ENCODE measurements around the gene OR5B21. TPM values are rescaled to one million over a fixed set of nuclear protein-coding genes. Genes with fewer than 3 reads are reported as not detected.

OR5B21 gene
- total RNA-seq, 1 donor from 2014 or later, result not detected

- intact Hi-C loops (cut with DNase I), result loop anchor here (10.0 kb wide), 1 partner anchor 685 kb away; no protein-coding TSS in a partner anchor
- no peak overlapping the region for H3K4me3 ChIP-seq
- H3K4me1 ChIP-seq, result no peaks in the 10 kb centered on the region
- TF ChIP-seq CTCF (IDR thresholded peaks at IDR 0.05), result no peak
- H3K27me3 ChIP-seq, result no peaks in the 10 kb centered on the region
- H3K9me3 ChIP-seq, result no peaks in the 10 kb centered on the region
- H3K27ac ChIP-seq, result no peak overlapping the region
- no peaks in the 10 kb centered on the region for H3K36me3 ChIP-seq
- no peak for DNase-seq (ENCODE audit: low spot score in 2 of 2)
These were observed 1.8 kb upstream of the OR5B21 start for GRCh38 chr11:58509748-58510147.

- H3K27me3 ChIP-seq, result no peaks in the 10 kb centered on the region
- no peaks in the 10 kb centered on the region for H3K9me3 ChIP-seq
- no peaks in the 10 kb centered on the region for H3K4me1 ChIP-seq
- no peaks in the 10 kb centered on the region for H3K36me3 ChIP-seq
- DNase-seq (ENCODE audit: low spot score in 2 of 2), result no peak
- H3K4me3 ChIP-seq, result no peak overlapping the region
- no peak for TF ChIP-seq CTCF (IDR thresholded peaks at IDR 0.05)
- no peak overlapping the region for H3K27ac ChIP-seq
- intact Hi-C loops (cut with DNase I), result no loop called here
These were observed 909 bp upstream of the OR5B21 start for GRCh38 chr11:58508814-58509213.

GRCh38 chr11:58507355-58507754 is 550 bp downstream of the OR5B21 start:
- no peaks in the 10 kb centered on the region for H3K27me3 ChIP-seq
- DNase-seq (ENCODE audit: low spot score in 2 of 2), result no peak
- H3K36me3 ChIP-seq, result no peaks in the 10 kb centered on the region
- no peak for TF ChIP-seq CTCF (IDR thresholded peaks at IDR 0.05)
- H3K4me3 ChIP-seq, result no peak overlapping the region
- H3K9me3 ChIP-seq, result no peaks in the 10 kb centered on the region
- no peaks in the 10 kb centered on the region for H3K4me1 ChIP-seq
- intact Hi-C loops (cut with DNase I), result no loop called here
- H3K27ac ChIP-seq, result no peak overlapping the region

DNA sequence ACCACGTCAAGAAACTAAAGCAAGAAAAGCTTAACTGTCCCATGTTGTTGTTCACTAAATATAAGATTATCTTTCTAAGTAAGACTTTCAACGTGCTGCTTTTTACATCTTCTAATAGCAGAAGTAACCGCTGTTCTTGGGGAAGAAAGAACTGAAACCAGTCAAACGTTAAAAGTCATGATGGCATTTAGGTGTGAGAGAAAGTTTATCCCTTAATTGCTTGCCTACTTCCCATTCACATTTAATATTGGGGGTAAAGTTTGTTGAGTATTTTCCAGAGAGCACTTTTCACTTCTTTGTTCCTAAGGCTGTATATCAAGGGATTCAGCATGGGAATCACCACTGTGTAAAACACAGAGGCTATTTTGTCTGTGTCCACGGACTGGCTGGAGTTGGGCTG is 970 bp downstream of the OR5B21 start:
- Histone ChIP-seq H3K4me3 (no peak overlapping the region), H3K27ac (no peak overlapping the region), H3K4me1 (no peaks in the 10 kb centered on the region), H3K36me3 (no peaks in the 10 kb centered on the region), H3K9me3 (no peaks in the 10 kb centered on the region), H3K27me3 (no peaks in the 10 kb centered on the region)
- TF ChIP-seq CTCF (IDR thresholded peaks at IDR 0.05), result no peak
- intact Hi-C loops (cut with DNase I), result no loop called here
- DNase-seq (ENCODE audit: low spot score in 2 of 2), result no peak

DNA sequence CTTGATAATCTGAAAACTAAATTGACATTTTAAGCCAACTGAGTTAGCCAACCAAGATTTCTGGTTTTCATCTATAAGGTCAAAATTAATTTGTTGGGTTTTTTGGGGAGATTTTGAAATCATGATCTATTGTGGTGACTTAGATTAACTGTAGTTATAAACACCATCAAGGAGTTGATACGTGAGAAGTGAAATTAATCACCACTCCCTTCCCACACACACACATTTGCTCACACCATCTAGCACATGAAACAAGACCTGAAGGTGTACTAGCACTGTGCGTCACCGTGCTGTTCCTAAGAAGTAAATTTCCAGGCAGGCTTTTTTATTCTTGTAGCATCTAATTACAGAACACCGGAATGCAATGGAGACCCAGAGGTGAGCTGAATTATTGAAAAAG is 2.1 kb downstream of the OR5B21 start:
- Histone ChIP-seq H3K36me3 (no peaks in the 10 kb centered on the region), H3K27me3 (no peaks in the 10 kb centered on the region), H3K4me3 (no peak overlapping the region), H3K27ac (no peak overlapping the region), H3K4me1 (no peaks in the 10 kb centered on the region), H3K9me3 (no peaks in the 10 kb centered on the region)
- intact Hi-C loops (cut with DNase I), result no loop called here
- no peak for DNase-seq (ENCODE audit: low spot score in 2 of 2)
- TF ChIP-seq CTCF (IDR thresholded peaks at IDR 0.05), result no peak

DNA sequence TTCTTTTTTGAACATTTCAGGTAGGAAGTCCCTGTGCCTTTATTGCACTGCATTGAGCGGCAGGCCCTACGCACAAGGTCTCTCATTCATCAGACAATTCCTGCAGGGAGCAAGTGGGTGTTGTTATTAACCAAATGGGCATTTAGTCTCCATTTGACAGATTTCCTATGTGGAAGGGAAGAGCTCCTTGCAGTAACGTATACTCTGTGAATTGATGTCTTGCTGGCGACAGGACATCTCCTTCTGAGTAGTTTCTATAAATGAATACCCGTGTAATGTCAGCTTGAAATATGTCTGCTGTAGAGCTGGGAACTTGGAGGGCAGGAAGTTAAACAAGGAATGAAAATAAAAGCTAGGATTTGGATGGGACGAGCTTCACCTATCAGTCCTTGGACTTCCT is 3.7 kb downstream of the OR5B21 start:
- no peaks in the 10 kb centered on the region for H3K27me3 ChIP-seq
- intact Hi-C loops (cut with DNase I), result no loop called here

More for the DNA sequence above, 3.7 kb downstream of the OR5B21 start:
- no peaks in the 10 kb centered on the region for H3K36me3 ChIP-seq
- DNase-seq (ENCODE audit: low spot score in 2 of 2), result no peak
- H3K4me1 ChIP-seq, result no peaks in the 10 kb centered on the region
- no peaks in the 10 kb centered on the region for H3K9me3 ChIP-seq
- no peak overlapping the region for H3K4me3 ChIP-seq
- TF ChIP-seq CTCF (IDR thresholded peaks at IDR 0.05), result no peak
- H3K27ac ChIP-seq, result no peak overlapping the region
